NCI-H146 (cell line): ENCODE results near the gene C9orf50.
A peak's percentile ranks its signal among the peaks of the same experiment; 100 is the strongest.

Experiments used
- DNase-seq: peaks from one replicate; lab custom pipeline; 2025; lab: John Stamatoyannopoulos, UW

Gene C9orf50

DNA sequence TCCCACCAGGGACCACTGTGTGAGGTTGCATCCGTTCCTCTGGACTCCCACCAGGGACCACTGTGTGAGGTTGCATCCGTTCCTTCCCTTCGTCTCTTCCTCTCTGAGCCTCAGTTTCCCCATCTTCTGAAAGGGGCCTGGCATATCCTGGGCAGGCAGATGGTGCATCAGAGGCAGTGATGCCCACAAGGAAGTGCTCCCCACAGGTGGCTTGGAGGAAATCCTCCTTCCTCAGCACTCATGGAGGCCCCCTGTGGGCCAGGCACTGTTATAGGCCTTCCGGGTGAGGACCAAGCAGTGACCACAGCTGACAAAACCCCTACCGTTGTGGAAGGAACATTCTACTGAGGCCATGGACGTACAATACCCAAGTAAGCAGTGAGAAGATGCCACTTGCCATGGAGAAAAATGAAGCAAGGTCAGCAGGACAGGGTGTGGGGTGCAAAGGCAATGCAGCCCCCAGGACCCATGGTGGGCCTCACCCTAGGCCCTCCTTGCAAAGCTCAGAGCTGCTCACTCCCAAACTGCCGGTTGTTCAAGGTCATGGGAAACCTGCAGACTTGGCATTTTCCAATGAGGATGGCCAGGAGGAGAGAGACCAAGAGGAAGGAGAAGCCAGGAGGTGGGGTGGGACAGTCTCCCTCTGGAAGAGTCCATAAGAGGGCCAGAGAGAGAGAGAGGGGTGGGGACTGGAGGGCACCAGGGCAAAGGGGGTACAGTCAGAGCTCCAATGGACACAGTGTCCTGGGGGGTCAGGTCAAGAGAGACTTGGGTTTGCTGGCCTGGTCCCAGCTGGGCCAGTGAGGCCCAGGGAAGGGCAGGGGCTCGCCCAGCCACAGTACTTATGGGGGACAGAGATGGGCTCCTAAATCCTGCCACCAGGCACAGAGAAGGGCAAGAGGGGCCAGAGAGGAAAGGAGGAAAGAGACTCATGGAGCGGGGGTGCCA, 51.1 kb downstream of the C9orf50 start:
- no peak for DNase-seq

DNA sequence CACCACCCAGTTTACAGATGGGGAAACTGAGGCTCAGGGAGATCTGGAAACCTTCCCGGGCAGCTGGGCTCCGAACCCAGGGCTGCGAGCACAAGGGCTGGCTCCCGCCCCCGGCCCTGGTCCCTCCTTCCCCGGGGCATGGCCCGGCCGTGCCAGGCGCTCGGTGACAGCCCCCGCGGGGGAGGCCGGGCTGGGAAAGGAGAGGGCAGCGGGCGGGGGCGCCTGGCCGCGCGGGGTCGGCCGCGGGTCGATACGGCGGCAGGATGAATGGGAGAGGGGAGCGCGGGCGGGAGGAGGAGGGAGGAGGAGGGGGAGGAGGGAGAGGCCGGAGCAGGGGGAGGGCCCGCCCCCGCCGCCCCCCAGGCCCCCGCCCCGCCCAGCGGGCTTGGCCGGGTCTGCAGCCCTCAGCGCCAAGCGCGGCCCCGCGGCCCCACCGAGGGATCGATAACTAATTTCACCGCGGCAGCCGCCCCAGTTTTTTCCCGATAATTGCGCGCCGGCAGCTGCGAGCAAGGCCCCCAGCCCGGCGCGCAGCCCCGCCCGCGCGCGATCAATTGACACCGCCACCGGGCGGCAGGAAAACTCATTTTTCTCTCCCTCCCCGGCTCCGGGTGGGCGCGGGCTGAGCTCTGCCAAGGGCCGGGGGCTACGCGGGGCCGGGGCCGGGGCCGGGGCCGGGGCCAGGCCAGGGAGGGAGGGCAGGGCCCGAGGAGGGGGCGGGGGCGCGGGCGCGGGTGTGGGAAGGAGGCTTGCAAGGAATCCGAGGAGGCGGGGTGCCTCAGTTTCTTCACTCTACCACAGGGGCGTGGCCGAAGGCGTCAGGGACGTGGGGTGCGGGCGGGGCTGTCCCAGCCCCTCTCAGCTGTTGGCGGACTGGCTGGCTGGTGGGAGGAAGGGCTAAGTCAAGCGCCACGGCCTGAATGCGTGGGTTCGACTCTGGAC, 52.1 kb downstream of the C9orf50 start:
- DNase-seq, result peak; percentile 50

DNA sequence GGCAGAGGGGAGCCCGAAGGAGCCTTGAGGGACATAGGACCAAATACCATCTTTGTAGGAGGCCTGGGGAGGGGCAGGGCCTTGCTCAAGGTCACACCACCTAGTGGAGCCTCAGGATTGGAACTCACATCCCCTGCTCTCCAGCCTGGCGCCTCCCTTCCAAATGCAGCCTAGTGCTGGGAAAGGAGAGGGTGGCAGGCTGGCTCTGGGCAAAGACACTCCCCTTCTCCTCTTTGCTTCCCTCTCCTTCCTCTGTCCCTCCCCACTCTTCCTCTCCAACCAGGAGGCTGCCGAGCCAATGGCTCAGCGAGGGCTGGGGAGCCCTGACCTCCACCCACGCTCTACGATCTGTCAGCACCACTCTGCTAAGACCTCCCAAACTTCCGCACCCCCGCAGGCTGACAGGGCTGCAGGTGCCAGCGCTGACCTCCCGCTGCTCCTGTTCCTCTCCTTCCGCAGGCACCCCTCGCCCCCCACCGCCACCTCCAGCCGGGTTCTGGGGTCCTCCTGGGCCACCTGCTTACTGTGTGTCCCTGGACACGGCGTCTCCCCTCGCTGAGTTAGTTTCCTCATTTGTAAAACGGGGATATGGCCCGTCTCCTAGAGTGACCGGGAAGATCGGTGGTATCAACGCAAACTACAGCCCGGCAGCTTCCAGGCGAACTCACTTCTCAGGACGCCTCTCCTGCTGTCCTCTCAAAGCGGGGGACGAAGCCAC, 52.9 kb downstream of the C9orf50 start:
- no peak for DNase-seq

DNA sequence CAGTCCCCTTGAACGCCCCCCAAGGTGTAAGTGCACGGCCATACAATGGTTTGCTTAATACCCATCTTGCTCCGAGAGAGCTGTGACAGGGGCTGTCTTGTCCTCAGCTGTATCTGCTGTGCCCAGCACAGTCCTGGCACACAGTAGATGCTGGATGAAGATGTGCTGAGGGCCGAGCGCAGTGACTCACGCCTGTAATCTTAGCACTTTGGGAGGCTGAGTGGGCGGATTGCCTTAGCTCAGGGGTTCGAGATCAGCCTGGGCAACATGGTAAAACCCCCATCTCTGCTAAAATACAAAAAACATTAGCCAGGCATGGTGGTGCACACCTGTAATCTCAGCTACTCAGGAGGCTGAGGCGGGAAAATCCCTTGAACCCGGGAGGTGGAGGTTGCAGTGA, 53.6 kb downstream of the C9orf50 start:
- DNase-seq, result no peak

DNA sequence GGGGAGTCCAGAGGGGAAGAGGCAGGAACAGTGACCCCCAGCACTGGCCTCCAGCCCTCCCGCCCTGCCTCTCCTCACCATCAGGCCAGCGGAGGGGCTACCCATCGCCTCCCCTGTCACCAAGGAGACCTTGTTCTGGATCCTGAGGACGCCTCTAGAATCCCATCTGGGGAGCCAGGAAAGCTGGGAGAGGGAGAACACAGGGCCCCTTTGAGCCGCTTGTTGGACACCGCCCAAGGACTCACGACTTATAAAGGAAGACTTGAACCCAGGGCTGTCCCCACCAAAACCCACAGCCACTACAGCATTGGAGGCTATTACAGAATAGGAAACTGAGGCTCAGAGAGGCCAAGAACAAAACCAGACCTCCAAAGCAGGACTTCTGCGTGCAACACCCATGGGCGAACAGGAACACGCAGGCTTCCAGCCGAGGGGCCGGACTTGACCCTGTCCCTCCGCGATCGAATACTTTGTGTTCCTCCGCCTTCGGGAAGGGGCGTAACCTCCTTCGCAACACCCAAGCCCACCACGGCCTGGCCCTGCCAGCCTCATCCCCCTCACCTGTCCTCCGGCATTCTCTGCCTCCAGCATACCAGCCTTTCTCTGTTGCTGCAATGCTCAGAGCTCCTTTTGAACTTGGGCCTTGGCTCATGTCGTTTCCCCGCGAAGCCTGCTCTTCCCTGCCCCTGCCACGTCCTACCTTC, 54.2 kb downstream of the C9orf50 start:
- no peak for DNase-seq

DNA sequence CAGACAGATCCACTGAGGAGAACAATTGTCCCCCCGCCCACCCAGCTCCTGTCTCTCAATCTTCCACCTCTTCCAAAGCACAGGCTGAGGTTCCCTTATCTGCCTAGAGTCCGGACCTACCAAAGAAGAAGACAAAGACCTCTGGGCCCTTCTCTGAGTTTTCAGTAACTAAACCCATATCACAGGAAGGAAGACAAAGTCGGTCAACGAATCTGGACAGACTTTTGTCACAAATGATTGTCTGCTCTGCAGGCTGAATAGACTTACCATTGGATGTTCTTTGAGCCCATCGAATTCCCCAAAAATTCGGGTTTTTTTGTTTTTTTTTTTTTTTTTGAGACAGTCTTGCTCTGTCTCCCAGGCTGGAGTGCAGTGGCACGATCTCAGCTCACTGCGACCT, 58.0 kb downstream of the C9orf50 start:
- DNase-seq, result no peak

DNA sequence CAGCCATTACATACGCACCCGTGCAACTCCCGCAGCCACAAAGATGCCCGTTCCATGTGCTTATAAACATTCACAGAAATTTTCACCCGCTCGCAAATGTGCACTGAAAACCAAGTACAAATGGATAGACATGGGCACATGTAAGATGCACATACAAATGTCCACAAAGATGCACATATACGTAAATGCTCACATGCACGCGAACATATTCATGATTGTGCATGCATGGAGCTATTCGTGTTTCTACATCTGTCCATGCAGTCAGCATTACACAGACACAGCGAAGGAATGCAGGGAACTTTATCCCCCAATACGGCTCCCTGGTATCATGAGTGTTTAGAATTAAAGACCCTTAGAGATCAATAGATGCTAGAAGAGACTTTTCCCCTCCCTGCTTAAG, 58.4 kb downstream of the C9orf50 start:
- no peak for DNase-seq
